Activated naive CD4-positive, alpha-beta T cell treated with anti-CD3 and anti-CD28 coated beads, Interleukin-2, amount 50 U/mL, for 72 hours (primary cell): ENCODE data around the gene SPATS2. TPM values are rescaled to one million over a fixed set of nuclear protein-coding genes. Genes with fewer than 3 reads are reported as not detected.
"Not testable (repeated sequence)": the region's sequence is repeated elsewhere in the genome, so short reads cannot be mapped to it uniquely, and the experiment has no call there.

Experiments used
- ATAC-seq, 2 donors: fragments of 150-1000 bp; cut with Tn5 transposase; 2 replicates each; pipeline ENCODE4 v1.10.0; 2021; ENCODE audit warnings: mild to moderate bottlenecking in 2 of 2, moderate library complexity in 2 of 2
- DNase-seq, 2 donors: peaks; one replicate each; pipeline ENCODE4 v3.0.0; 2021 to 2022; ENCODE audit warnings: low spot score in 2 of 2
- H3K27ac Mint-ChIP-seq, 2 donors: one replicate each; pipeline ENCODE4 v1.8.0; 2022; ENCODE audit warnings: mild to moderate bottlenecking in 2 of 2, mixed read lengths in 2 of 2
- H3K36me3 Mint-ChIP-seq, 2 donors: one replicate each; pipeline ENCODE4 v1.8.0; 2022; ENCODE audit warnings: mixed read lengths in 2 of 2
- H3K9me3 Mint-ChIP-seq, 2 donors: one replicate each; pipeline ENCODE4 v1.8.0; 2022; ENCODE audit warnings: mixed read lengths in 2 of 2
- total RNA-seq, 2 donors: library from RNA; stranded (reverse); gene quantifications; one replicate each; pipeline ENCODE4 v1.2.3, GENCODE V29; 2022

Gene SPATS2
- total RNA-seq, 2 donors from 2014 or later = 14.3 to 20.8 TPM

DNA sequence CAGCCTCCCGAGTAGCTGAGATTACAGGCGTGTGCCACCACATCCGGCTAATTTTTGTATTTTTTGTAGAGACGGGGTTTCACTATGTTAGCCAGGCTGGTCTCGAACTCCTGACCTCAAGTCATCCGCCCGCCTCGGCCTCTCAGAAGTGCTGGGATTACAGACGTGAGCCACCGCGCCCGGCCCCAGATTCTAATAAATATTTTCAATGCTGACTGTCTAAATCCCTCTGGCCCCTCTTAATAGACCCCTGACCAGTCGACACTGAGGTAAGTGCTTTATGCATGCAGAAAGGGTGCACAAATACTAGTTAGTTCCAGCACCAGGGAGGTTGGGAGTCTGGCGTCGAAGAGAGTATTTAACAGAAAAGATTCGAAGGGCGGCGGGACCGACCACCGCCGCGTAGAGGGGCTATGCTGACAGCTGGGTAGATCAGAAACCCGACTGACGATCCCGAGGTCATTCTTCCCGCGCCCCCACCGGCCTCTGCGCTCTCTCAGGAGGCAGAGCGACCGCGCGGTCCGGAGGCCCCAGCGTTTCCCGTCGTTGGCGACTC, 1.1 kb upstream of the SPATS2 start:
- Mint-ChIP-seq H3K36me3 (peaks cover 6 to 10% of the 10 kb centered on the region in 2 donors), H3K27ac (peak overlapping the region; percentile 92 to 97), H3K9me3 (no peaks in the 10 kb centered on the region)
- peak in 1 of 2 donors; percentile 5 for ATAC-seq
- no peak for DNase-seq

DNA sequence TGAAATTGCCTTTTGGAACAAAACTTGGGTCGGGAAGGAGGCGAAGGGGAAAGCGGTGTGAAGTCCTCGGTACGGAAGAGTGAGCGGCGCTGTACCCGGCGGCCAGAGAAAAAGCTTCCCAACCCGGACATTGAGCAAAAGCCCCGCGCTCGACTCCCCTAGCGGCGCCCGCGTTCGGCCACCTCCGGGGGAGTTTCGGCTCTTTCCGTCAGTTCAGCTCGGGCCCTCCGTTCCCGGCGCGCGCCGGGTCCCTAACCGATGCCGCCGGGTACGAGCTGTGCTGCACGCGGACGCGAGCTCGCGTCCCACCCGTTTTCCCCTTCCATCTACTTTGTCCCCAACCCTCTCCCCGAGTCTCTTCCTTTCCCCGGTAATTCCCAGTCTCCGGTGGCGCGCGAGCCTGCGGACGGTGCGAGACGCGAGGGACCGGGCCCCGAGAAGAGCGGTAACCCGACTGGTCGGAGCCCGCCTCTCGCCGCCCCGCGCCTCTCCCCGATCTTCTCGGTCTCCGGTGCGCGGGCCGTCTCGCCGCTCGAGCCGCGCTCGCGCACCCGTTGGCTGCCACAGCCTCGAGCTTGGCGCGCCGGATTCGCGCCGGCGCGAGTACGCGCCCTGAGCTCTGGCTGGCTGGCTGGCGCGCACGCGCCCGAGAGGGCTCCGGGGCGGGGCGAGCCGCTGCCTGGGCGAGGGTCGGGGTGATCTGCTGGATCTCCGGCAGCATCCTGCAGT, 446 bp upstream of the SPATS2 start:
- DNase-seq = peak; percentile 92 to 94
- Mint-ChIP-seq H3K27ac (peak overlapping the region; percentile 92 to 97), H3K36me3 (peaks cover 6 to 15% of the 10 kb centered on the region in 2 donors), H3K9me3 (no peaks in the 10 kb centered on the region)
- peak; percentile 89 to 90 for ATAC-seq

DNA sequence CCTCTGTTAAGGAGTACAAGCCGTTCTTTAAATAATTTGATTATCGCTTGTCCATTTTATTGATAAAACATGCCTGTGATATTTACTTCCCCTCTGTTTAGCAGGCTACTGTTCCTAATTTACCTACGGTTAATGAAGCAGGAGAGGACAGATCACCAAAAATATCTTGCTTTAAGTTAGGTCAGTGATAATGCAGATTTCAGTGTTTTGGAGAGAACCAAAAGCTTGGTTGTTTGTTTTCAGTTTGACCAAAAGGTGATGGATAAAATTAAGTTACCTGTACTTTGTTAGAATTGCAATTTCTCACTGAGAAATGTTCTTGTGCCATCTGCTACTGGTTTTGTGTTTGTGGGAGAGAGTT, 958 bp downstream of the SPATS2 start:
- H3K36me3 Mint-ChIP-seq = peaks cover 6 to 21% of the 10 kb centered on the region in 2 donors
- H3K27ac Mint-ChIP-seq = peak overlapping the region; percentile 51 to 92

DNA sequence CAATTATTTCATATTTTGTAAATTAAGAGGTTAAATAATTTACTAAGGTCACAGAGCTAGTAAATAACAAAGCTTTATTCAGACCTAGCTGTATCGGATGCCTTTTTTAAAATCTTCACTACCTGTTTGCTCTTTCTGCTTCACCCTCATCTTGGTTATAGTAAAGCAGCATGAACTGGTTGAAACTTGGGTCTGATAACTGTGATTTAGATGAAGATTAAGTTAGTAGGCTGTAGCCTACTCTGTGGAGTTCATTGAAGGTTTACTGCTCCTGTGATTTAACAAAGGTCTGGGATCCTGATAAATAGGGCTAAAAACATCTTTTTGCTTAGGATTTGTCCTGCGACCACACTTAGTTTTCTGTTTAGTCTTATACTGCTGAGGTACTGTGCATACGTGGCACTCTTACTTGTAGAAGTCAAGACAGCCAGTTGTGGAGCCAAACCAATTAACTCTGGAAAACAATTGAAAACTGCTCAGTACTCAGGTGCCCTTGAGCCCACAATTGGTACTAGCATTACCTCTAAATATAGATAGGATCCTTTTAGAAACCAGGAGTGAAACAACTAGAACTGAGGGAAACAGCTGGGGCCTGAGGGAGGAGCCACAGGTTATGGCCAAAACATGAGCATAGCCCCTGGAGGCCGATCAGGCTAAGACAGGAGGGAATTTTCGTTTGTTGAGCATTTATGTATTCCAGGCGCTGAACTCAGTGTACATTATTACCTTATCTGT, 2.3 kb downstream of the SPATS2 start:
- H3K9me3 Mint-ChIP-seq = no peaks in the 10 kb centered on the region
- DNase-seq = peak in 1 of 2 donors; percentile 26
- no peak overlapping the region for H3K27ac Mint-ChIP-seq
- no peak for ATAC-seq
- H3K36me3 Mint-ChIP-seq = peaks cover 6 to 21% of the 10 kb centered on the region in 2 donors

More for the DNA sequence above, 958 bp downstream of the SPATS2 start:
- no peaks in the 10 kb centered on the region for H3K9me3 Mint-ChIP-seq
- no peak for ATAC-seq
- no peak for DNase-seq

DNA sequence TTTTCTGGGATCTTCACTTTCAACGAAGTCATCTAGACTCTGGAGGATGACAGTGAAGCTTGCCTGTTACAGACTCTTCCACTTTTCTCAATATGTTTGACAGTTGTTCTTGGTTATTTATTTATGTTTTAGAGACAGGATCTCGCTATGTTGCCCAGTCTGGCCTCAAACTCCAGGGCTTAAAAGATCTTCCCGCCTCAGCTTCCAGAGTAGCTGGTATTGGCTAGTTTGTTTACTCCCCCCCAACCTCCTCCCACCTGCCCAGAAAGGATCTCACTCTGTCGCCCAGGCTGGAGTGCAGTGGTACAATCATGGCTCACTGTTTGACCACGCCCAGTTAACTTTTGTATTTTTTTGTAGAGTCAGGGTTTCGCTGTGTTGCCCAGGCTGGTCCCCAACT, 3.3 kb downstream of the SPATS2 start:
- Mint-ChIP-seq H3K27ac (no peak overlapping the region), H3K9me3 (no peaks in the 10 kb centered on the region), H3K36me3 (peaks cover 6 to 21% of the 10 kb centered on the region in 2 donors)
- ATAC-seq (no peak), DNase-seq (no peak)

DNA sequence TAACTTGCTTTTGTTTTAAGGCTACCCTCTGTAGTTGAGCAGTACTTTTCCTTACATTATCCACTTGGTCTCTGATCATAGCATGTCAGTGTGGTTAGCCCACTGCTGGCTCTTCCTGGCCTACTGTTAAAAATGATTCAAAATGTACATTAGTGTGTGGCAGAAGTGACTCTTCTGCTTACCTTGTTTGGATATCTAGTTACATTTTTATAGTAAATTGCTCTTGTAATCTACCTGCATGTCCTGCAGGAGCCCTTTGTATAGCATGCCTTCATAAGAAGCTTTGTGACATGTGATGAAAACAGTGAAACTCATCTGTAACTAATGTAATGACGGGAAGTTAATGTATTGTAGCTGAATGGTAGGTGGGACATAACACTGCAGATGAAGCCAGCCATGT, 8.1 kb downstream of the SPATS2 start:
- H3K27ac Mint-ChIP-seq = peak overlapping the region in 1 of 2 donors; percentile 2
- H3K36me3 Mint-ChIP-seq = peaks cover 0 to 18% of the 10 kb centered on the region in 2 donors
- peak; percentile 51 to 92 for ATAC-seq
- H3K9me3 Mint-ChIP-seq = no peaks in the 10 kb centered on the region
- DNase-seq = no peak

DNA sequence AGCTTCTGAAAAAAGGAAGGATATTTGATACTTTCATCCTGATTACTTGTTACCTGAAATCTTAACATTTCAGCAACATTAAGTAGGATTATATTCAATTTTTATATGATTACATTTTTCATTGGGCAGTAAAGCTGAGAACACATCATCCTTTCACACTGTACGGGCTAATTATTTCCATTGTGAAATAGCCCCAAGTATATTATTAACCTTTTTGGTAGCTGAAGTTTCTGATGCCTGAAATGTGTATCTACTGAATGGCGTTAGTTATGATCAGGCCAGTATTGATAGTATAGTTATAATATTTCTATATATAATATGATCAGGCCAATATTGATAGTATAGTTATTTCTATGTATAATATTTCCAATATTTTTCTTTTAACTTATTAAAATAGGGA, 10.1 kb downstream of the SPATS2 start:
- DNase-seq (no peak), ATAC-seq (no peak)
- peaks cover 0 to 11% of the 10 kb centered on the region in 2 donors for H3K36me3 Mint-ChIP-seq
- H3K27ac Mint-ChIP-seq = no peak overlapping the region
- no peaks in the 10 kb centered on the region for H3K9me3 Mint-ChIP-seq

DNA sequence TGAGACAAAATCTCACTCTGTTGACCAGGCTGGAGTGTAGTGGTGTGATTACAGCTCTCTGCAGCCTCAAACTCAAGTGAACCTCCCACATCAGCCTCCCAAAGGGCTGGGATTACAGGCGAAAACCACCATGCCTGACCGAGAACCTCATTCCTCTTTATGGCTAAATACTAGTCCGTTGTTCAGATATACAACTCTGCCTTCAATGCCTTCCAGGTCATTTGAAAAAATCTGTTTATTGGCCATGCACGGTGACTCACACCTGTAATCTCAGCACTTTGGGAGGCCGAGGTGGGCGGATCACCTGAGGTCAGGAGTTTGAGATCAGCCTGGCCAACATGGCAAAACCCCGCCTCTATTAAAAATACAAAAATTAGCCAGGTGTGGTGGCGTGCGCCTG, 12.9 kb downstream of the SPATS2 start:
- not testable (repeated sequence) for H3K27ac Mint-ChIP-seq, DNase-seq, H3K9me3 Mint-ChIP-seq, H3K36me3 Mint-ChIP-seq, ATAC-seq

DNA sequence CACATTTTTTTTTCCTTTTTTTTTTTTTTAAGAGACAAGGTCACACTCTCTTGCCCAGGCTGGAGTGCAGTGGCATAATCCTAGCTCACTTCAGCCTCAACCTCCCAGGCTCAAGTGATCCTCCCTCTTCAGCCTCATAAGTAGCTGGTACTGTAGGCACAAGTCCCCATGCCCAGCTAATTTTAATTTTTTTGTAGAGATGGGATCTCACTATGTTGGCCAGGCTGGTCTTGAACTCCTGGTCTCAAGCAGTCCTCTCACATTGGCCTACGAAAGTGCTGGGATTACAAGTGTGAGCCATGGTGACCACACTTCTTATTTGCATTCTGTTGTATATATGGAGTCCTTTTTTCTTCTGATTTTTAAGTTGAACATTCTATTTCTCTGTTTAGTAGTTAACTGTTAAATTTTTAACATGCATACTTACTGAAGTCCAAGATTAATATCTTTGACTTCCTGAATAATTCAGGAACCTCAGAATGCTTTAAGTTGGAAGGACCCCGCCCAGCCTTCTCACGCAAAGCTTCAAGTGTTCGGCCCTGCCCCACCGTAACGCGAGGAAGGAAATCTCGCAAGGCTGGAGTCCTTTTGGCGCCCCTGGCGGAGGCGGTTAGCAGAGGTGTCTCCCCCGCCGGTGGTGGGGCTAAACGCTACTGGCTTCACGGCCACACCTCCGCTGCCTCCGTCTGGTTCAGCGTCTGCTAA, 21.6 kb downstream of the SPATS2 start:
- H3K27ac Mint-ChIP-seq = peak overlapping the region in 1 of 2 donors; percentile 37
- DNase-seq (peak; percentile 57 to 69), ATAC-seq (peak; percentile 73 to 75)
- no peaks in the 10 kb centered on the region for H3K36me3 Mint-ChIP-seq
- no peaks in the 10 kb centered on the region for H3K9me3 Mint-ChIP-seq

DNA sequence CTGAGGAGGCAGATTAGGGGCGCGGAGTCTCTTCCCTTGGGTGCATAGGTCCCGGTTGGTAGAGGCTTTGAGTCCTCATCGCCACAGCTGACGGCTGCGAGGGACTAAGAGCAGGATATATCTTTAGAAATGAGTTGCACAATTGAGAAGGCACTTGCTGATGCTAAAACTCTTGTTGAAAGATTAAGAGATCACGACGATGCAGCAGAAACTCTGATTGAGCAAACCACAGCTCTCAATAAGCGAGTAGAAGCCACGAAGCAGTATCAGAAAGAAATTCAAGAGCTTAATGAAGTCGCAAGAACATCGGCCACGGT, 22.1 kb downstream of the SPATS2 start:
- no peaks in the 10 kb centered on the region for H3K36me3 Mint-ChIP-seq
- H3K9me3 Mint-ChIP-seq = no peaks in the 10 kb centered on the region
- ATAC-seq (no peak), DNase-seq (no peak)
- peak overlapping the region in 1 of 2 donors; percentile 37 for H3K27ac Mint-ChIP-seq

DNA sequence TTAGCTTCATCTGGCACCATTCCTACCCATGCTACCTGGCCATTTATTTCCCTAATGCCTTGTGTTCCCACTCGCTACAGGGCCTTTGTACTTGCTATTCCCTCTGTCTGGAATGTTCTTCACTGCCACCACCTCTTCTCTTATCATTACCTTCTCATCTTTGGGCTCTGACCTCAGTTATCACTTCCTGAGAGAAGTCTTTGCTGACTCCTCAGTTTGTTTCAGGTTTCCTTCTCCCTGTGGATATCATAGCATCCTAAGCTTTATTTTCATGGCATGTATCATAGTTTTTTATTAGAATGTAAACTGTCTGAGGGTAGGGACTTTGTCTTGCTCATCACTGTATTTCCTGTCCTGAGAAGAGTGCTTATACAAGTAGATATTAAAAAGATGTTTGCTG, 29.7 kb downstream of the SPATS2 start:
- Mint-ChIP-seq H3K36me3 (no peaks in the 10 kb centered on the region), H3K9me3 (no peaks in the 10 kb centered on the region), H3K27ac (no peak overlapping the region)
- no peak for ATAC-seq
- DNase-seq = no peak

DNA sequence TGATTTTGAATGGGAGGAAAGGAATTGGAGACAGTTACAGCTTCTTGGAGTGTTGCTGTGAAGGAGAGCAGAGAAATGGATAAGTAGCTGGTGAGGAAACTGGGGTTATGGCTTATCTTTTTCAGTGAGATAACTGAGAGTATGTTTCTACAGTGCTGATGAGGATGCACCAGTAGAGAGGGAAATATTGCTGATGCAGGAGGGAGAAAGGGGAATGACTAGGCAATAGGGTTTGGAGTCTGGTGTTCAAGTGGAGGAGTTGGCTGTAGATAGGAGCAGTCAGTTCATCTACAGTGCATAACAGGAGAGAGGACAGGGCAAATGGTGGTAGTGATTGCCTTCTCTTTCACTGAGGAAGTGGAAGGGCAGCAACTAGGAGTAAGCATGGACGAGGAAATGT, 33.0 kb downstream of the SPATS2 start:
- H3K27ac Mint-ChIP-seq = no peak overlapping the region
- H3K9me3 Mint-ChIP-seq = no peaks in the 10 kb centered on the region
- H3K36me3 Mint-ChIP-seq = no peaks in the 10 kb centered on the region
- DNase-seq (no peak), ATAC-seq (no peak)

DNA sequence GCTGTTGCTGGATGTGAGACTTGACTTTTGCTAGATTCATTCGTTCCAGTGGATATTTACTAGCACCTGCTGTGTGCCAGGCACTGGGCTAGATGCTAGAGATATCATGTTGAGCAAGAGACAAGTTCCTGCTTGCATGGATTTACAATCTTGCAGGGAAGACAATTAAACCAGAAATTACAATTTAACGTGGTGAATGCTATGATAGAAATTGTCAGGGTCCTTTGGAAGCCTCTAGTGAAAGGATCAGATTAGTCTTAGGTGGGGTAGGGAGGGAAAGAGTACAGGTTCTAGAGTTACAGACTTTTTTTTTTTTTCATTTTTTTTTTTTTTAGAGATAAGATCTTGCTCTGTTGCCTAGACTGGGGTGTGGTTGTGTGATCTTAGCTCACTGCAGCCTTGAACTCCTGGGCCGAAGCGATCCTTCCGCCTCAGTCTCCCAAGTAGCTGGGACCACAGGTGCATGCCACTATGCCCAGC, 36.7 kb downstream of the SPATS2 start:
- Mint-ChIP-seq H3K27ac (no peak overlapping the region), H3K9me3 (no peaks in the 10 kb centered on the region), H3K36me3 (peaks cover 0 to 3% of the 10 kb centered on the region in 2 donors)
- ATAC-seq (no peak), DNase-seq (no peak)

DNA sequence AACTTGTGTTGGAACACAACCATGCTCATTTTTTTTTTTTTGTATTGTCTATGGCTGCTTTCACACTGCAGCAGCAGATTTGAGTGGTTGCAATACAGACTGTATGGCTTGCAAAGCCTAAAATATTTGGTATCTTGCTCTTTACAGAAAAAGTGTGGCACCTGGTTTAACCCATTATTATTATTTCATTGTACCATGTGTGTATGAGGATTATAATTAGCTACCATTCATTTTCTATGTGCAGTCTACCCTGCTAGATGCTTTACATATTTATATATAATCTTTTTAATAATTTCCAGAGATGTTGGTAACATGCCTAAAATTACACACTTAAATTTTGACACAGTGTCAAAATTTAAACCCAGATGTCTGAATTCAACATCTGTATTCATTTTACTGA, 37.7 kb downstream of the SPATS2 start:
- Mint-ChIP-seq H3K36me3 (peaks cover 0 to 4% of the 10 kb centered on the region in 2 donors), H3K27ac (no peak overlapping the region), H3K9me3 (no peaks in the 10 kb centered on the region)
- DNase-seq (no peak), ATAC-seq (no peak)

DNA sequence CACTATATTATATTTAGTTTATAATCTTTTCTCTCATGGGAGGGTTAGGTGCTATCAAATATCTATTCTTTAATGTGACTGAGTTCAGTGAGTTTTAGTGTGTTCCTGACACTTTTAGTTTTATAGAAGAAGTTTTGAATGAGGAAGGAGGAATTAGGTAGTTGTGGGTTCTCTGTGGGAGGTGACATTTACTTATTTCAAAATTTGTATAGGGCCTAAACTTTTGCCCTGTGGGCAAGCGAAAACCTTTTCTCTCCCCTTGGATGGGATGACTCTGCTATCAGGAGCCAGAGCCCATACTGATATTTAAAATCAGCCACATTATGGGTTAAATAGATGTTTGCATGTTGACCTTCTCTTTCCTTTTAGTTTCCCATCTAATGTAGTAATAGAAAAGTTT, 43.6 kb downstream of the SPATS2 start:
- Mint-ChIP-seq H3K27ac (no peak overlapping the region), H3K9me3 (no peaks in the 10 kb centered on the region), H3K36me3 (peaks cover 0 to 4% of the 10 kb centered on the region in 2 donors)
- ATAC-seq (no peak), DNase-seq (no peak)

DNA sequence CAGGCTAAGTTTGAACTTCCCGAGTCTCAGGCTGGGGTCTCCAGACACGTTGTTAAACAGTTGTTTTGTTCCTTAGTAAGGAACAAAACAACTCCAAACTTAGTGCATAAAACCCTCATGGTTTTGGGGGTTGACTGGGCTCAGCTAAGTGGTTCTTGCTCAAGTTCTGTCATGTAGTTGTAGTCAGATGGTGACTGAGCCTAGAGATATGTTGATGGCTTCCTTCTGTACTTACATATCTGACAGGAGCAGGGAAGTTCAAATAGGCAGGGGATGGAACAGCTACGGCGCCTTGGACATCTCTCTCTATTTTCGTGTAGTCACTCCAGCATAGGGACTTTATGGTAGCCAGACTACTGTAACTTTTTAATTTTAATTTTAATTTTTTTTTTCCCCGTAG, 45.7 kb downstream of the SPATS2 start:
- no peak for DNase-seq
- no peak overlapping the region for H3K27ac Mint-ChIP-seq
- ATAC-seq = no peak
- H3K36me3 Mint-ChIP-seq = peaks cover 0 to 4% of the 10 kb centered on the region in 2 donors
- H3K9me3 Mint-ChIP-seq = no peaks in the 10 kb centered on the region

DNA sequence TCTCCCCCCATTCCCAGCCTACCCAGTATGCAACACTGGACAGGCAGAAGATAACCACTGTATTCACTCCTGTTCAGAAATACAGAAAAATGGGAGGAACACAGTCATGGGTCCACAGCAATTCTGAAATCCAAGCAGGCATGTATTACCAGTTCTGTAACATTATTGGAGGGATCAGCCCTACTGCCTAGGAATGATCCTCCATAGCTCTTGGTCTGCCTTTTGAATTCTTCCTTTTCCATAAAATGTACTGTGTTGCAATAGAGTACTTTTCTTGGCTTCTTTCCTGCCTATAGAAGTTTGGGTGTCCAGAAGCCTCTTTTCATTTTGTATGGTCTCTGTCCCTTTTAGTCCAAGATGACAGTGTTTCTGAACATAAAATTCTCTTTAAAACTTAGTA, 46.5 kb downstream of the SPATS2 start:
- Mint-ChIP-seq H3K9me3 (no peaks in the 10 kb centered on the region), H3K27ac (no peak overlapping the region), H3K36me3 (peaks cover 0 to 3% of the 10 kb centered on the region in 2 donors)
- ATAC-seq (no peak), DNase-seq (no peak)
